GM12892 (cell line): ENCODE data around the gene VMP1.

Experiments used
- POLR2AphosphoS5 ChIP-seq: IDR thresholded peaks from 2 replicates; pipeline ENCODE4 v1.6.1; 2011; ENCODE audit warnings: low read depth, low read length, control low read depth
- TAF1 ChIP-seq: IDR thresholded peaks from 2 replicates; pipeline ENCODE4 v1.6.1; 2011; ENCODE audit warnings: low read depth, mild to moderate bottlenecking, control low read depth, low read length, borderline replicate concordance

DNA sequence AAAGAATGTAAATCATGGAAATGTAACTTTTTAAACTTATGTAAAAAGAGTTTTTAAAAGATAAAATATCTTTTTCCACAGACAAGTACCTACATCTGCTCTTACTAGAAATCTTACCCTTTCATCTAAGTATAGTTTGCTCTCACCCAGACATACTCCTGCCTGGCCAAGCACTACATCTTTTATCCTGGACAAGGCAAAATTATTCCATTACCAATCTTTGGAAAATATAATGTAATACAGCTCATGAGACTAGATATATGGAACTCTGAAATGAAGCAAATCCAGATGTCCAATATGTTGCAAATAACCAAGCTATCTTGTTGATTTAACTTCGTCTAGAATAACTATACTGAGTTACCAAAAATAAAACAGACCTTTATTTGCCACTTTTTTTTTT, 50.0 kb downstream of the VMP1 start:
- TF ChIP-seq POLR2AphosphoS5 (no peak), TAF1 (no peak)
